ENCODE data around the gene SNCA.

The SNCA gene

DNA sequence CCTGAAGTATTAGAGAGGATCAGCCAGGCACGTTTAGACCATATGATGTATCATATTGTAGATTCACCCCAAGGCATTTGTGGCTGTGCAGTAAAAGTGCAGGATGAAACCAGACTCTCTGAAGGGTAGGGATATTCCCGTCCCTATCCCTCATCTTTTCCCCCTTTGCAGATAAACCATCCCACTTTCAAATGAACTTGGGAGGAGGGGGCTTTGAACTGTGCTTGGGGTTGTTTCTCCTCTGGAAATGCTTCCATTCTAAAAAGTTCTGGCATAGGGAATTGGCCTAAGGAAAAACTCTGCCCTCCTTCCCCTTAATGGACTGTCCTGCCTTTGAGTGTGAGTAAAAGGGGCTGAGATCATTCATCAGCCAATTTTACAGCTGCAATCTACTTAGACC is 23.8 kb downstream of the SNCA start:
- no peak for DNase-seq

DNA sequence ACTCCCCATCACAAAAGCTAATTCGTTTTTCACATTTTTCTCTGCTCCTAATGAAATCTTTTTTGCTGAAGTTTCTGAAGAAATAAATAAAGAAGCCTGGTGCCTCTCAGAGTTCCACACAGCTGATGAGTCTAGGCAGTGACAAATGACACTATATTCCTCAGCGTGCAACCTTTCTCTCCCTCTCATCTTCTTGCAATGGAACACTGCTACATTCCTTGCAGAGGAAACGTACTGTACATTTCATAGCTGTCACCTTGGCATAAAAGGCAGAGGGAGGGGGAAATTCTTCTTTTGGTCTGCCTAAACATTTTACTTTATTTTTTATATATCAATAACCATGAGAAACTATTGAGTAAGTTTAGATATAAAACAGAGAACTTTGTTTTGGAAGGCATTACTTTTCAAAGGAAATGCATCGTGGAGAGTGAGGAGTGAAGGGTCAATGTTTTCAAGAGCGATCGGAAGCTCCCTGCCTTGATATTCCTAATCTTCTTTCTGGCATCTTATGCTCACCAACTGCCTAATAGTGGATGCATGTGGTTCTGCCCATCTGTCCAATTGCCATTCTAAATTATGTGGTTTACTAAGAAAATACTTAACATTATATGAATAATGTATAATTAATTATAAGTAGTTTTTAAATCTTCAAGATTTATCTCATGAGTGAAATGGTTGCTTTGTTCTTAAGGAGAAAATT is 29.4 kb downstream of the SNCA start:
- DNase-seq = no peak

DNA sequence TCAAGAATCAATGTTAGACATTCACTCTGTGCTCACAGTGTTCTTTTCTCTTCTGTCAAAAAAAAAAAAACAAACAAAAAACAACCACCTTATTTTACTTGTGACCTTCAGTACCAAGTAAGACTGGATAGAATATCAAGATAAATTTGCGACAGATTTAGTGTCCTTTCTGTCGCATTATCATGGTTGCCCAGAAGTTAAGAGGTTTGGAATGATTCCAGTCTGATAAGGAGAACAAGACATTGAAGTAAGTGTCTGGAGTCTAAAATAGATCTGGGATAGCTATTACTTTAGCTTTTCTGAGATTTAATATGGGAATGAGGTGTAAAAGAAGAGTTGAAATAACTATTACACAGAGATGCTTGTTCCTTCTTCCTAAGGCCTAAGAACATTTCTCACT is 31.7 kb downstream of the SNCA start:
- no peak for DNase-seq

DNA sequence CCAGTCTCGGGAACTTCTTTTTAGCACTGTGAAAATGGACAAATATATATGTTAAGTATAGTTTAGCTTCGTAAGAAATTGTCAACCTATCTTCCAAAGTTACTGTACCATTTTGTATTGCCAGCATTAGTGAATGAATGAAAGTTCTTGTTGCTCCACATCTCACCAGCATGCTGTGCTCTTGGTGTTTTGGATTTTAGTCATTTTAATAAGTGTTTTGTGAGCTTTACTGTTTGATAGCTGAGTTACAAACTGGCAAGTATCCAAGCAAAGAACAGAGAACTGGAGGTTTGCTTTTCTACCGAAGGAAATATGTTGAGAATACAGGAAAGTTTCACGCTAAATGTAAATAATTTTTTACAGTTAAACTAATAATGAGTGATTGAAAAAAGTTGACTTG is 33.0 kb downstream of the SNCA start:
- DNase-seq = no peak

DNA sequence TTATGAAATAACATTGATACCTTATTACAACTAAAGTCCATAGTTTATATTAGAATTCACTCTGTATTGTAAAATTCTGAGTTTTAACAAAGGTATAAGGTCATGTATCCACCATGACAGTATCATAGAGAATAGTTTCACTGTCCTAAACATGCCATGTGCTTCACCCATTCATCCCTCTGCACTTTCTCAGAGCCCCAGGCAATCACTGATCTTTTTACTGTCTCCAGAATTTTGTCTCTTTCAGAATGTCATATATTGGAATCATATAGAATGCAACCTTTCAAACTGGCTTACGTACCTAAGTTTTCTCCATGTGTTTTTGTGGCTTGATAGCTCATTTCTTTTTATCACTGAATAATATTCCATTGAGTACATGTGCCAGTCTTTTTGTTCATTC is 33.9 kb downstream of the SNCA start:
- DNase-seq = no peak

DNA sequence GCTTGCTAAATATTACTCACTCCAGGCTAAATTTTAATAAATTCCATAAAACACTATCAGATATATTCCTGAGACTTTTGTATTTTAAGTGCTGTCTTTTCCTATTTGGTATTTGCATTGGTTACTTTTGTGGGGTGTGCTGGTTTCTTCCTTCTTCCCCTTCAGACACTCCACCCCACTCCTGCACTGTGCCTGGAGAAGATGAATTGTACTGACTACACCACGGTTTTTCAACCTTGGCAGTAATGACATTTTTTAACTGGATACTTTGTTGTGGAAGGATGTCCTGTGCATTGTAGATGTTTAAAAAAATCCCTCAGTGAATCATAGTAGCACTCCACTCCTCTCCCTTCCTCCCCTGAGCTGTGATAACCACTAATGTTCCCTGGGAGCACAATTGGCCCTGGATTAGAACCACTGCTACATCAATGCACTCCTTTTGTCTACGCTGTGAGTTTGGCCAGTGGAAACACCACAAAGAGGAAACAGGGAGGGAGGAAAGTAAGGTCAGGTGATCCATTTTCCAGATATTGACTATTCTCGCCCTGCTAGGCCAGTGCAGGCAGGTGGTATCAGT is 36.3 kb downstream of the SNCA start:
- DNase-seq = no peak

DNA sequence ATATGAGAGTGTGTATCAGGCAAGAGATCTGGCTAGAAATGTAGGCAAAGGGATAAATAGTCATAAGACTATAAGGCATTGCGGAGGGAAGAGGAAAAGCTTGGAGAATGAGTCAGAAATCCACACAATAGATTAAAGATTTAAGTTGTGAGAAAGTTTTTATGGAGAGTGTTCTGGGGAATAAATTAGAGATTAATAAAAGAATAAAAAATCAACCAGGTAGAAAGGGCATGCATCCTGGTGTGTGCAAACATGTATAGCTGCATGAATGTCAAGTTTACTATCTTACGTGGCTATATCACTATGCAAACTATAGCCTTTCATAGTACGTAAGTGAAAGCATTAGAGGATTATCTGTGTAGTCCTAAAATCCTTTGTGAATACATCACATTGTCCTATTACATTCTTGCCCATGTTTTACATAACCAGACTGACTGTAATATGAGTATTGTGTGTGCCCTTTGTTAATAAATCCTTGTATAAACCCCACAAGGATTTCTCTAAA is 36.9 kb downstream of the SNCA start:
- DNase-seq = no peak

DNA sequence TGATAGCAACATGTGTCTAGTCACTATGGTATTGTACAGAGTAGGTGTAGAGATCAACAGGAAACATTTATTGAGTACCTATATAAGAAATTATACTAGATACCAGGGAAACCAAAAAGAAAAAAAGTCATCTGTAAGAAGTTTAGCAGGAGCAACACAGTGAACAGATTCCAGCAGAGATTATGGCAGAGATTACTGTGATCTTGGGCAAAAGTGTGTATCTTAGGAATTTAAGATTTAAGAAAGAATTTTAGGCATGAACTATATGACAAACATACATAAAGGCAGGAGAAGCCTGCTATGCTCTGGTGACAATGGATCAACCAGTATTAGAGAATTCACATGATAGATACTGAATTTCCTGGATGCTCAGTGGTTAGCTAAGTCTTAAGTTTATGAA is 37.9 kb downstream of the SNCA start:
- no peak for DNase-seq

DNA sequence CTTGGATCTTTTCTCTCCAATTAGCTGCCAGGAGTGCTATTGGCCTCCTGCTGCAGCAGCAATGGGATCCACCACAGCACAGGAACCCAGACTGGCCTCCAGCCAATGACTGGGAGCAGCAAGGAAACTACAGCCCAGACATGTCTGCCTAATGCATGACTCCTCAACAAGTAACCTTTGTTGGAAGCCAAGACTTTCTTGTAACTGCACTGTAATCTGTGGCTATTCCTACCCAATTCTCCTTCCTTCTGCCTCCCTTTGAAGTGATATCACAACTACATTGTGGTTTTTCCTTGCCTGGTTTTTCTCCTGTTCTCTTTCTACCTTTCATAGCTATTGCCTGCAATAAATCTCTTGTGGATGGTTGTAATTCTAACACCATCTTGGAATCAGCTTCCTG is 39.8 kb downstream of the SNCA start:
- DNase-seq = no peak

DNA sequence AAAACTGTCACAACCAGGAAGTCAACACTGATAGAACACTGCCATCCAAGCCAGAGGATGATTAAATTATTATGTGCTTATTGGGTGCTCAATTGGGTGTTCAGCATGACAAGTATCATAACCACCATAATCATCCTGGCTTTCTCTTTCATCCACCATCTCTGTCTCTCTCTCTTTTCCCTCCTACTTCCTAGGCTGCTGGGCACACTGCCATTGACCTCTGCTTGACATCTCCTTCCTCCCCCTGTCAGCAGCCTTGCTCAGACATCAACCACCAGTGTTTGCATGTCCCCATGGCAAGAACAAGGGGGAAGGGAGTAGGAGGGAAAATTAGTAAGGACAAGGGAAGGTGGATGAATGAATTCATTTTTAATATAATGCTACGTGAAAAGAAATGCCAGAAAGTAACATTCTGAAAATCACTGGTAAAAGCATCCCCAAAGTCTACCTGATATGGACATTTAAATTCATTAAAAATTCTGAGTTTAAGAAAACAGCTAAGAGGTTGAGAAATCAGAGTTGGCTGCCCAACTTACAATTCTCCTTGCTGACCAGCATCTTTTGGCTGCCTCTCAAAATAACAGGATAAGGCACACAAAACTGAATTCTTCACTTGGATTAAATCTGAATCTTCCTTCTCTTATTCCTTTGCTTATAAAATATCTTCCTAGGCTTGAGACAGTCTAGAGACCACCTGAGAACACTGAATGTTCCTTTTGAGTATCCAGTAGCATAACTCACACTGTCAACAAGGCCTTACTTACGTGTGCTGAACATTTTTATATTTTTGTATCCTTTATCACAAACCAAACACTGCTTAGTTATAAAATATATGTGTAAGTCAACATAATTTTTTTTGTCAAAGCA is 48.5 kb downstream of the SNCA start:
- DNase-seq = peak; percentile 65

DNA sequence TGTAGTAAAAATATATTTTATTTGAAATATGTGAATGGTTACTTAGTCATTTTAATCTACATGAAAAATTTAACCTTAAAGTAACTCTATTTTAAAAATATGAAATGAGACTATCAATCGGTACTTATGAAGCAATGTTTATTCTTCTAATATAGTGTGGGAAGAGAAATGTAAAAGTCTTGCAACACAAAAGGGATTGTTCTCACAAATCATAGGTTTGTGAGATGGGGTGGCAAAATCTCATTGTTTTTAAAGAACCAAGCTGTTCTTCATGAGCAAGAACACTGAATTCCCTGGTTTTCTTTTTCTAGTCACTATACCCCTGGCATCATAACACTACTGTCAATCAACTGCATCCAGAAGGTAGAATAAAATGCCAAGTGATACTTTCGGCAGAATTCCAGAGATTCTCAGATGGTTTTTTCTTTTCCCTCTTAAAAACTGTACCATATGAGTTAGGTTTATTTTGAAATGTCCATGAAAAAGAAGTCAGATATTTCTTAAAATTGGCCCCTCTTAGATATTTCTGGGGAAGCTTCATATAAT is 52.2 kb downstream of the SNCA start:
- DNase-seq = no peak

DNA sequence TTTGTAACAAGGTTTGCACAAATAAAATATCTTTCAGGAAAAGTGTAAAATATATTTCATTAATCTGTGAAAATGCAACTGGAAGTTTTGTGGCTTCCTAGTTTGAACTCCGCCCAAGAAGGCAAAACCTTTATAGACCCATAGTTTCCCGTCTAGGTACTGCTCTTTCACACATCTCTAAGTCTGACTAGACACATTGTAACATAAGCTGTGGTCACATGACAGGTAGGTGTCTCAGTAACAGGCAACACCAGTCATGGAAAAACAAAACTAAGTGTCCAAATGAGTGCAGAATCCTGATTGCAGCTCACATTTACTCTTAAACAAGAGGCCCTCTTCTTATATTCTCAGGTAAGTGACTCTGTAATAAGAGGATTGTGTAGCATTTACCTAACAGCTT is 55.6 kb downstream of the SNCA start:
- DNase-seq = no peak

DNA sequence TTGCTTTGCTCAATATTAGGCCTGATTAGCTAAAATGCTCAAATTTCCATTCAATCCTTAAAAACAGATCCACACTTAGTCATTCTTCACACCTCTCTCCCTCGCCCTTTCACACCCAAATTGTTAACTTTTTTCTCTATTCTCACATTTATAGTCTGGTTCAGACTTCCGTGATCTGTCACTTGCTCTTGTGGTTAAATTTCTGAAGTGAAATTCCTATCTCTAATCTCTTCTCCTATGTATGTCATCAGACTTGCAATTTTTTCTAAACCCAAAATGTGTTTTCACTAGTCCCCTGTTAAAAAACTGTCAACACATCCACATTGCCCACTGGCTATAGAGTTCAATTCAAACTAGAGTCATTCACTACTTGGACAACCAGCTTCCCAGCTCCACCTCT is 63.2 kb downstream of the SNCA start:
- no peak for DNase-seq

DNA sequence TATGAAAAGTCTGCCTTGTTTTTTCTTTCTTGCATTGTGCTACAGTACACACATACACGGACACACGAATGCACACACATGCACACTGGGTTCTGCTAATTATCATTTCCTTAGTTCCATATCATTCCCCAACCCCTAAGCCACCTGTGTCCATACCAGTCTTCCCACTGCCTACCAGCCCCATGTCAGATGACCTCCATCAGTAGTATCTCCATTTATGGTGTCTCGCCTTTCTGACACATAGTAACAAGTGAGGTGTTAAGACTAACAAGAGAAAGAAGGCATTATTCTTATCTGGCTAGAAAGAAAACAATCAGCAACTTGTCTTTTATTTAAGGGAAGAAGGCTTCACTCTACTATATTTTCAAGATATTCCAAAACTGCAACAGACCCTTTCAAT is 67.1 kb downstream of the SNCA start:
- no peak for DNase-seq

DNA sequence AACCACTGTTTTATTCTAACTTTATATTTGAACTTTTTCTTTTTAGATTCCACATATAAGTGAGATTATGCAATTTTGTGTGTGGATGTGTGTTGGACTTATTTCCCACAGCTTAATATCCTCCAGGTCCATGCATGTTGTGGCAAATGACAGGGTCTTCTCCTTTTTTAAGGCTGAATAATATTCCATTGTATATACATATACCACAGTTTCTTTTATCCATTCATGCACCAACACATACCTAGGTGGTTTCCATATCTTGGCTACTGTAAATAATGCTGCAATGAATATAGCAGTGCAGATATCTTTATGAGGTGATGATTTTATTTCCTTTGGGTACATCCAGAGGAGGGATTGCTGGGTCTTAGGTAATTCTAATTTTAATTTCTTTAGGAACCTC is 69.0 kb downstream of the SNCA start:
- DNase-seq = no peak

DNA sequence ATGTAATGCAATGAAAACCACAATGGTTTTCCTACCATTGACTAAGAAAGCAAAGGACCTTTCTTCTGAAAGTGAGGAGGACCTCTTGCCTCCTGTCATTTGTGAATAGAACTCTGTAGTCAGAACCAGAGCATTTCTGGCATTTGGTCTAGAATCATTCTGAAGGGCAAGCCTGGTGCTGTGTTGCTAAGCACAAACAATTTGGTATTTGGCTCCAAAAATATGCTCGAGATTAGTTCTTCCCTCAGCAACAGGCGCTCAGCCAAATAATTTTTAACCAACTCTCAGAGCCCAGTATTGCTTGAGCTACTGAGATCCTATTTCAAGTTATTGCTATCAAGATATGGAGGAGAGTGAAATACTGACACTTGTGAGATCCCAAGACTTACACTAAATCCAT is 71.0 kb downstream of the SNCA start:
- peak; percentile 17 for DNase-seq

DNA sequence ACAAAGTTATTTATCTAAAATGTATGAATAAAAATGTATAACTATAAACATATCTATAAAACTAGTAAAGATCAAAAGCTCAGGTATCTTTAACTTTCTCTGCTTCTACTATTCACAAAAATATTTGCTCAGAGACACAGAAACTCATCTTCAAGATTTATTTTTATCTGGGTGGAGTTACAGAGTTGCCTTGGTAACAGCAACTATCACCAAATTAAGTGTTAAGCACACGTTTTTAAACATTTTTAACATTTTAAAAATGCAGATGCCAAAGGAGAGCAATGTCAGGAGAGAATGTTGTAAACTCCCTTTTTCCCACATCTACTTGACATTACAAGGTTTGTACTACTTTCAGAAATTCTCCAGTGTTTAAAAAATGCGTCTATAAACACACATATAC is 71.4 kb downstream of the SNCA start:
- no peak for DNase-seq

DNA sequence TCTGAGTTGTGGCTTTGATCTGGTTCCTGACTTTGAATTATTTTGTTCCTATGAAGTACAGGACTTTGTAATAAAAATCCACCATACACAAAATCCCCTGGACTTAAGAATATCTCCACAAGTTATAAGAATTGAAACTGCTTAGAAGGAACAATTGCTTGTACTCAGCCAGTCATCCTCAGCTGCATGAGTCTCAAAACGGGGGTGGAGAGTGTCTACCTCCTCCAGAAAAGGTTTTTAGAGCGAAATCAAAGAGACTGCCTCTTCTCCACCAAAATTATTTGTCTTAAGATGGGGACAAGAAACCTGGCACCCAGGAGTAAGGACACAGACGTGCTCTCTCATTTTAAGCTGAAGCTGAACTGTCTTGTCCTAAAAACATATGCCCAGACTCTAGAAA is 74.7 kb downstream of the SNCA start:
- DNase-seq = no peak

DNA sequence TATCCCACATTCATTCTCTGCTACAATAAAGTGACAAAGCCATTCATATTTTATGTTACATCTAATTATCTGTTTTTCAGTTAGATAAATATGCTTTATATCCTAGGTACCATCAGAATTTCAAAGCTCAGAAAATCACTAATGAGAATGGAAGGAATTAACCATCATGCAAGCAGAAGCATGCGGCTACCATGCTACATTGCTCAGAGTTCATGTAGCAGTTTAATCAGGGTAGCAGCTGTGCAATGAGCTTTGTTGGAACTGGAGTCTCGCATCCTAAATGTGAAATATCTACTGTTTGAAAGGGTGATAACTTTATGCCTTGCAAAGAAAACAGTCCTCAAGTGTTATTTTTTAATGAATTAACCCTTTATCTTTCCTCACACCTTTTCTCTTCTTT is 77.5 kb downstream of the SNCA start:
- DNase-seq = no peak

DNA sequence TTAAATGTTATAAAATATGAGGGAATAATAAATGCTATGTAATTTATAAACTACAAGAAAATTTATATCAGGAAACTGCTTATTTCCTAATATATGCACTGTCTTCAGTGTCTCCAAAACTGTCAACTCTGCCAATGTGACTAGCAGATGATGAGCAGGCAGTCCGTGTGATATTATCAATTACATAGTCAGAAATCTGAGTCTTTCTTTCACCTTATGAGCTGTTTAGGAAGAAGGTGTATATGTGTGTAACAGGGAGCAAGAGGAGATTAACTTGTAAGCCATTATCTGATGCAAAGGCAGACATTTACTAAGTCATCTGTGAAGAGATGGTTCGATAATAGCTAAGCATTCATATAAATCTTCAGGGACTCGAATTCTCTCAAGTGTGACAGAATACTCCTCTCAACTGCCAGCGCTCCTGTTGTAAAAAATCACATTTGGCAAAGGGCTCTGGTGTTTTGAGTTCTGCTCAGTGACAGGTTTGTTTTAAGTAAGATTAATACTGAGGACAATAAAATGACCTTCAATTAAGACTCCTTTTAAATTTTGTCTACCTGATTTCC is 79.7 kb downstream of the SNCA start:
- peak; percentile 72 for DNase-seq

DNA sequence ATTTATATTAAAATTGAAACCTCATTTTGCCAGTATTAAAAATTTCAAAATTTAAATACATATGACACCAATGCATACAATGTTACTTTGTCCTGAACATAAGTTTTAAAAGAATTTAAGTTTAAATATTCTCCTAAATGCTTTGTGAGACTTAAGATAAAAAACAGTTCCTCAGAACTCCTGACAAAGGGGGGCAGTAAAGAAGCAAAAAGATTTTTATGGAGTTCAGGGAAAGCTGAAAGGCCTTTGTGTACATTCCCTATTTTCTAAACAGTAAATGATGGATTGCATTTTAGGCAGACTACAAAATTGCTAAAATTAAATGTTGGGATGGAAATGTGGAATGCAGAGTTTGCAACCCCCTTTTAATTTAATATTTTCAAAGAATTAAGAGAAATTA is 81.7 kb downstream of the SNCA start:
- no peak for DNase-seq

DNA sequence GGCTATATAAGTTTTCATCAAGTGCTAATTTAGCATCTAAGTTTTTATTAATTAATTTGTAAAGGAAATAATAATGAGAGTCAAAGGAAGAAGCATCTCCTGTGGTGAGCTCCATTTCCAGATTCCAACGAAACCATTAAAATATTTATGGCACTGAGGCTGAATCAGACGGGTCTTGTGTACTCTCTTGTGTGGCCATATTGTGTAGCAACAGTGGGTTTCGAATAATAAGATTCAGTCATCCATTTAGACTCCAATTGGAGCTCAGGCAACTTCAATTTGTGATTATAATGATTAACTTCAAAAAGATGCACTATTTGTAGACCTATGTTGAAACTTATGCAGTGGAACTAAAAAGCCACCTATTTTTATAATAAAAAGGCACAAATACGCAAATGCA is 82.4 kb downstream of the SNCA start:
- no peak for DNase-seq

DNA sequence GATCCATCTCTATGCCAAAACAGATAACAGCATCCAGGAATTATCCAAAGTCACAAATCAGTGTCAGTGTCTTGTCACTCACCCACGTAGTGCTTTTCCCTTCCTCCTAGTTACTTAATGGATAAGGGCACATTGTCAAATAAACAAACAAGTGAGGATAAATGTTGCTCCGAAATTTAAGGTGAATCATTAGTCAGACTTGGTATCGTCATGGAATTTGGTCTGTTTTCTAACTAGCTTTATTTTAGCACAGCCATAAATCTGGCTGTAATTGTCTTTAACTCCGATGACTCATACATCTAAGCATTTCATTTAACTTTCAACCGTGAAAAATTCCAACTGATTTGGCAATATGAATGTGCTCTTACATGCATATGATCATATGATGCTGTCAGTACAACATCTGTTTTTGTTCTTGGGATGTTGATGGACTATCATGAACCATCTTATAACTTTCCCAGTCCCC is 83.3 kb downstream of the SNCA start:
- DNase-seq = no peak
